T-helper 2 cell treated with Interferon-gamma antibody and Interleukin-4, amounts not matched to agents 100 ng/mL and 5 ng/mL, for 36 hours (primary cell): ENCODE measurements around the gene SLC34A3. TPM values are rescaled to one million over a fixed set of nuclear protein-coding genes. Genes with fewer than 3 reads are reported as not detected.

Experiments used
- intact Hi-C: fragments of 100-400 bp; cut with micrococcal nuclease; formaldehyde crosslinking; loops from one replicate; pipeline ENCODE4 v1.15.1; 2023
- total RNA-seq: library from RNA; stranded (reverse); gene quantifications from 2 replicates; pipeline ENCODE4 v1.2.3, GENCODE V29; 2022

Gene SLC34A3
- total RNA-seq, 1 donor from 2014 or later = not detected

DNA sequence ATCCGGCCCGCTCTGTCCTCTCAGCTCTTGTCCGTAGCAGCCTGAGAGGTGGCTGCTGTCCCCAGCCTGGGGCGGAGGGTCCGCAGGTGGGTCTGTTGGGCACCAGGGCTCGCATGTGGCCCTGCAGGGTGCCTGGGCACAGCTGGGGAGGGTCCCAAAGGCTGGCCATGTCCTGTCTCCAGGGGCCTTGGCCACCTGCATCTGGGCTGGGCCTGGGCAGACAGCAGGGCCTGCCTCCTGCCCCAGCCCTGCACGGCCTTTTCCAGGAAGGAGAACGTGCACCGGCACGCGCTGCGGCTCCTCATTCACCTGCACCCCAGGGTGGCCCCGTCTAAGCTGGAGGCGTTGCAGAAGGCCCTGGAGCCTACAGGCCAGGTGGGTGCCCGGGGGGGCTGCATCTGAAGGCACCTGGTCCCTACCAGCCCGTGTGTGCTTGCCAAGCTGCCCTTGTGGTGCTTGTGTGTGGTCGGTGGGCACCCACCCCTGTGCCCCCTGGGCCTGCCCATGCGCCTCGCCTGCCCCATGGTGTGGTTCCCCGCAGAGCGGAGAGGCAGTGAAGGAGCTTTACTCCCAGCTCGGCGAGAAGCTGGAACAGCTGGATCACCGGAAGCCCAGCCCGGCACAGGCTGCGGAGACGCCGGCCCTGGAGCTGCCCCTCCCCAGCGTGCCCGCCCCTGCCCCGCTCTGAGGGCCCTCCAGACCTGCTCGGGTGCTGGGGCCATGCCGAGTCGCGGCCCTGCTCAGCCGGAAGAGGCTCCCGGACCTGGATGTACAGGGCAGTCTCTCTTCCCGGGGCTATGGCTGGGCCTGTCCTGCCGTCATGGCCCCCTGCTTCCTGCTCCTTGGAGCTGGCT, 41.8 kb downstream of the SLC34A3 start:
- intact Hi-C loops = no loop called here

DNA sequence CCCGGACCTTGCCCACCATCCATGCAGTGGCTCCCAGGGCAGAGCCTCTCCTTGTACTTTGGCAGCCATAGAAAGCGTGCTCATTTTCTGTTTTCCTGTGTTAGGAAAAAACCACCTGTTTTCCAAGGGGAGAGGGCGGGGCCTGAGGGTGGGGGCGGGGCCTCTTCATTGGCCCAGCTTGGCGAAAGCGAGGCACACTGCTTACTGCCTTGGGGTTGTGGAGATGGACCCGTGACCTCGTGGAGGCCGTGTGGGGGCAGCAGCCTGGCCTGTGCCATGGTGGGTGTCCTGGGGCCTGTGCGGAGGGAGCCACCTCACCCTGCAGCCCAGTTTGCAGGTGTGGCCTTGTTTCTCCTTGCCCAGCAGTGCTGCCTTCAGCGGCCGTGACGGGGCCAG, 42.4 kb downstream of the SLC34A3 start:
- intact Hi-C loops = no loop called here

DNA sequence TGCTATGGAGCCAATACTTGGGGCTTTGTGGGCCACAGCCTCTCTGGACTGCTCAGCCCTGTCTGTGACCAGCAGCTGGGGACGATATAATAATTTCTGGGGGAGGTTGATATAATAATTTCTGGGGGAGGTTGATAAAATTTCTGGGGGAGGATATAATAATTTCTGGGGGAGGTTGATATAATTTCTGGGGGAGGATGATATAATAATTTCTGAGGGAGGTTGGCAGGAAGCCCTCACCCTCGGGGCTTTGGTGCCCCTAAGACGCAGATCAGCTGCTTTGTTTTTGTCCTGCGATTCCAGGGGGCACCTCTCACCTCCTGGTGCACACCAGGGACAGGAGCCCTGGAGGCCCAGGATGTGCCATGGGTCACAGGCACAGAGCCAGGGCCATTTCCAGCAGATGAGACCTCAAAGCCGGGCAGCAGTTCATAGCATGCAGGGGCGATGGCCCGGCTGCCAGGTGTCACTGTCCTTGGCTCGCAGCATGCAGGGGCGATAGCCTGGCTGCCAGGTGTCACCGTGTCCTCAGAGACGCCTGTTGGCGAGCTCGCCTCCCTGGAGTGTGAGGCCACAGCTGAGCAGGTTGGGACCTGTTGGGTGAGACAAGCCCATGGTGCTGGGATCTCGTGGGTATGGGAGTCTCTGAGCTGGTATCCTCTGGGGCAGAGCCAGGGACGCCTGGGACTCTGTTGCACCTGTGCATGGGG, 43.1 kb downstream of the SLC34A3 start:
- intact Hi-C loops = no loop called here

DNA sequence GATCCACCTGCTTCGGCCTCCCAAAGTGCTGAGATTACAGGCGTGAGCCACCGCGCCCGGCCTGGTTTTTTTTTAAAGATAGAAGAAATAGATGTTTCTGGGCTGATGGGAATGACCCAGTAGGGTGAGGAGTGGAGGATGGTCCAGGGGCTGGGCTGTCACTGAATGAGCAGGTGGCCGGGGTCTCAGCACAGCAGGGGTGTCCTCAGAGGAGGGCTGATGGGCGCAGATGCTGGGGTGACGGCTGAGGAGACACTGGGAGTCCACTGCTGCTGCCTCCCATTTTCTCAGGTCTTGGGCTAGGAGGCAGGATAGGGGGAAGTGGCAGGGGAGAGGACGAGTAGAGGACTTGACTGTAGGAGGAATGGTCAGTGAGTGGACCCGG, 44.5 kb downstream of the SLC34A3 start:
- intact Hi-C loops = no loop called here

DNA sequence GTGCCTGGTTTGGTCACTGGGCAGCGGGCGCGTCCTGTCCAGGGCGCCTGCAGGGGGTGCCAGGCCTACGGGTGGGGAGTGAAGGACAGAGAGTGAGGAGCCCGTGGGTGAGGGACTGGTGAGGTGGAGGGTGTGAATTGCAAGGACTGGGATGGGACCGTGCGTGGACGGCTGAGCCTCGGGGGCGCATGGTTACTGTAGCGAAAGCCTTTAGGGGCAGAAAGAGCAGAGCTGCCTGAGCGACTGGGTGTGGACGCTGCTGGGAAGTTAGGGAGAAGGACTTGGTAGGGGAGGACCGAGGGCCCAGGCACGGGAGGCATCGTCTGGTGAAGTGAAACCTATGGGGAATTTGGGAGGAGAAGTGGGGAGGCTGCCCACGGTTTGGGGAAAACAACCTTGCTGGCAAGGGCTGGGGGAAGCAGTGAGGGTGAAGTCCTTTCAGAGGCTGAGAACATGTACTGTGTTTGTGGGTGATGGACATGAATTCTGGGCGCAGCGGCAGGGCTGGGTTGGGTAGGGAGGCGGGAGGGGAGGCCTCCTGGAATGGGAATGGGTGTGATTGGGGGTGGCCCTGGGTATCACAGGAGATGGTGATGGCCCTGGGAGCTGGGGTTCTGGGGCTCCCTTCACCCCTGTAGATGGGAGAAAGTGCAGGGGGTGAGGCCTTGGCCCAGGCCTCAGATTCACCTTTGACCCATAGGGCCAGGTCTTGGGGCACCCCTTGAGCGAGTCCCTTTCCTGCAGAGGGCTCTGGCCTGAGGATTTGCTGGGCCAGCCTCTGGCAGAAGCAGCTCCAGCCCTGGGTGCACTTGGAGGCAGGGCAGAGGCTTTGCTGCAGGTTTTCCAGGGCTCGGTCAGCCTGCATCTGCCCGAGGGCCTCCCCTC, 45.1 kb downstream of the SLC34A3 start:
- intact Hi-C loops = no loop called here

DNA sequence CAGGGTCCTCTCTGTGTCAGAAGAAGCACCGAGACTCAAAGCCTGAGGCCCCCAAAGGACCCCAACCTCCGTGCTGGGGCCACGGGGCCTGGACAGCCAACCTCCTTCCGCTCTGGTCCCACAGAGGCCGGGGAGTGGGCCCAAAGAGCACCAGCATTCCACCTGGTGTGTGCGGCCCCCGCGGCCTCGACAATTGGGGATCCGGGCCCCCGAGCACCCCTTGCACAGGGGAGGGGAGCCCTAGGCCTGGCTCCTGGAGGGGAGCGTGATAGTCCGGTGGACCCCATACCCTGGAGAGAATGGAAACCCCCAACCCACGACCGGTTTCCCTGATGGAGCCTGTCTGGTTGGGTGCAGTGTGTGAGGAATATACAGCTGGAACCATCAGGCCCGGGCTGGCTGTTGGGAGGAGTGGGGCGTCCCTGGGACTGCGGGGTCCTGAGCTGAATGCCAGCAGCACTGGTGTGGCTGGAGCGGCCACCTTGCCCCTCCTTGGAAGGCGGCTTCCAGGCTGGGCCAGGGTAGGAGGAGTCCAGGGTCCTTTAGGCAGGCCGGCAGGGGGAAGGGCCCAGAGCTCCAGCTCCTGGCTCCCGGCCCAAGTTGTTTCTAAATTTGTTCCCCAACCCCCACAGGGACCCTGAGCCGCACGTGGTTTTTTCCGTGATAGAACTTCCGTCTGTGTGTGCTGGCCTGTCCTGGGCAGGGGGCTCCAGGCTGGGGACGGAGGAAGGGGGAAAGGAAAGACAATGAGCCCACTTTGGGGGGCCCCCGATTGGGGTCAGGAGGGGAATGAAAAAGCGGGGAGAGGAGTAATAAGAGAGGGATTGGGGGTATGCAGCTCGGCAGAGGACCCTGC, 46.0 kb downstream of the SLC34A3 start:
- intact Hi-C loops = no loop called here

DNA sequence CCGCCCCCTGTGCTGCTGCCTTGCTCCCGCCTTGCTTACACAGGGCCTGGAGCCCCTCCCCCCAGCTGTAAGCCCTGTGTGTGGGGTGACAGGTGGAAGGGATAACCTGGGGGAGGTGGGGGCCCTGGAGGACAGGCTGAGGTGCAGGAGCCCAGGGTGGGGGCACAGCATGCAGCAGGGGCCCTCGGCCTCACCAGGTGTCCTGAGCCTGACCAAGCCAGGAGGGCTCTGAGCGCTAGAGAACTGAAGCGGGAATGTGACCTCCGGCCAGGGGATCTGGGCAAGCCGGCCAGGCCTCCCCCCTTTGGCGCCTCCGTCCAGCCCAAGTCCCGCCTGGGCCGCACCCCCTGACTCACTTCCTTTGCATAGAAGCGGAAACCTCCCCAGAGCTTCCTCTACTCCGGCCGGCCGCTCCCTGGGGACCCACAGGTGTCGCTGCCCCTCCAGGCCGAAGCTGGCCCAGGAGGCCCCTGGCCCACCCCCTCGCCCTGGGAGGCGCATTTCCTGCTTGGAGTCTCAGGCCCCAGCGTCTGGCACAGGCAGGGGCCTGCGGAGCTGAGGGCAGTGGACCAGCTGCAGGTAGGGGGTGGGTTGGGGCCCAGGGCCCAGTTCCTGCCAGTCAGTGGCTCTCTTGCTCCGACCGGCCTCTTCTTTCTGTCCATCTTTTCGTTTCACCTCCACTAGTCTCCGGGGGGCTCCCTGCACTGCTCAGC, 46.8 kb downstream of the SLC34A3 start, which contains the start of gene TOR4A:
Gene TOR4A, plus strand, starts transcription at position 398 of the 713 bp plus-strand sequence. CDS start 964 bp downstream, outside the sequence.
- intact Hi-C loops = no loop called here

DNA sequence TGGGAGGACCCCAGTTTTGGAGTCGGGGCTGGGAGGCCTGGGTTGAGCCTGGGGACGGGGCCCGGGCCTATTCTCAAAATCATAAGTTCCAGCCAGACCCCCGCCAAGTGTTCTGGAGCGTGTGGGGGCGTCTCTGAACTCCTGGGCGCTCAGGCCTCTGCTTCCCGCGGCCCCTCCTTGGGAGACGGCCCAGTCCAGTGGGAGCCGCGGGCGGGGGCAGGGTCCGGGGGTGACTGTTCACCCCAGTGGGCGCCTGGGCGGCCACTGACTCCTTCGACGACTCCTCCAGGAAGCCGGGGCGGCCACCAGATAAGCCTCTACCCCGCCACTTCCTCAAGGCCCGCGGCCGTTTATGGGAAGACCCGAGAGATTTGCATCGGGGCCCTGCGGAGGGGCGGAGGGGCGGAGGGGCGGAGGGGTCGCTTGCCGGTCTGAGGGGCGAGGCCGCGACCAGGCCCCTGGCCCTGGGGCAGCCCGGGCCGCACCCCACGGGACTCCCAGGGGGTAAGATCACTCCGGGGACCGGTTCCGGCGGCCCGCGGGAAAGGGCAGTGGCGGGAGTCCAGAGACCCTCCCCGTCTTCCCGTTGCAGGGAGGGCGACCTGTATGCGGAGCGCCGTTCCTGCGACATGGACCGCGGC, 47.5 kb downstream of the SLC34A3 start:
- intact Hi-C loops = no loop called here

DNA sequence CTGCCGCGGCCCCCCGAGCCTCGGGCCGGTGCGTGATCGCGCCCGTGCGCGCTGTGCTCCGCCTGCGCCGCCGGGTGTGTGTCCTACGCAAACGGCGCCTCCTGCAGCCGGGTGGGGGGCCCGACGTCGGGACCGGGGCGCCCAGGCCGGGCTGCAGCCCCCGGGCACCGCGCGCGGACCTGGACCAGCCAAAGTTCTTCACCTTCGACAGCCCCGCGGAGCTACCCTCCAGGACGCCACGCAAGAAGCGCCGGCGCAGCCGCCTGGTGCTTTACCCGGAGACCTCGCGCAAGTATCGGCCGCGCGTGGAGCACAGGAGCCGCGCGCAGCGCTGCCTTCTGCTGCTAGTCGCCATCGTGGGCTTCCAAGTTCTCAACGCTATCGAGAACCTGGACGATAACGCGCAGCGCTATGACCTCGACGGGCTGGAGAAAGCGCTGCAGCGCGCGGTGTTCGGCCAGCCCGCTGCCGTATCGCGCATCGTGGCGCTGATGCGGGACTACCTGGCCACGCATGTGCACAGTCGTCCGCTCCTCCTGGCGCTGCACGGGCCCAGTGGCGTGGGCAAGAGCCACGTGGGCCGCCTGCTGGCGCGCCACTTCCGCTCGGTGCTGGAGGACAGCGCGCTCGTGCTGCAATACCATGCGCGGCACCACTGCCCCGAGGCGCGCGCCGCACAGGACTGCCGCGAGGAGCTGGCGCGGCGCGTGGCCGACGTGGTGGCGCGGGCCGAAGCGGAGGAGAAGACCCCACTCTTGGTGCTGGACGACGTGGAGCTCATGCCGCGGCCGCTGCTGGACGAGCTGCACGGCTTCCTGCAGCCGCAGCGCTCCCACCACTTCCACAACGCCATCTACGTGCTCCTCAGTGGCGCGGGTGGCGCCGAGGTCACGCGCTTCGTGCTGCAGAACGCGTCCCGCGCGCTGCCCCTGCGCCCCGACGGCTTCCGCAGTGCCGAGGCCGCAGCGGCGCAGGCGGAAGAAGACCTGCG, 48.3 kb downstream of the SLC34A3 start:
- intact Hi-C loops = no loop called here

DNA sequence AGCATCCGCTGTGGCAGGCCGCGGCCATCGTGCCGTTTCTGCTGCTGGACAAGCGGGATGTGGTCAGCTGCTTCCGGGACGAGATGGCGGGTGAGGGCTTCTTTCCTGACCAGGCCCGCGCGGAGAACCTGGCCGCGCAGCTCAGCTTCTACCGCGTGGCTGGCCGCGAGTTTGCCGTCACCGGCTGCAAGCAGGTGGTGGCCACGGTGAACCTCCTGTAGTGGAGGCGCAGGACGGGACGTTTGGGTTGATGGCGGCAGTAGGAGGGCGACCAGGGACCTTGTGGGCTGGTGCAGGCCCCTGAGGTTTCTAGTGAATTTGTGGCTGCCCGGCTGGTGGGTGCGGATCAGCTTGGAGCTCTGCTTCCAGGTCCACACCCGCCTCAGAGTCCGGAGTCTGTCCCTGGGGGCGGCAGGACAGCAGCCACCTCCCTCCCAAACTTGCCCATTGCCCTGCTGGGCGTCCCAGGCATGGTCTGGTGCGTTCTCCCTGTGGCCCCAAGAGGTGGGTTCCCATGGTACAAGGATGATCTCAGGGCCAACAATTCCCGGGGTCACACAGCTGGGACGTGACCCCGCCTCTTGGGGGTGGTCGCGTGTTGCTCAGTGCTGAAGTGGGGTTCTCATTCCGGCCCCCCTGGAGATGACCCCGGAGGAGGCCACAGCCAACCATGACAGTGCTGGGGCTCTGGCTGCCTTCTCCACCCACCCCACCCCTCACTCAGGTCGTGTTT, 49.2 kb downstream of the SLC34A3 start:
- intact Hi-C loops = no loop called here

DNA sequence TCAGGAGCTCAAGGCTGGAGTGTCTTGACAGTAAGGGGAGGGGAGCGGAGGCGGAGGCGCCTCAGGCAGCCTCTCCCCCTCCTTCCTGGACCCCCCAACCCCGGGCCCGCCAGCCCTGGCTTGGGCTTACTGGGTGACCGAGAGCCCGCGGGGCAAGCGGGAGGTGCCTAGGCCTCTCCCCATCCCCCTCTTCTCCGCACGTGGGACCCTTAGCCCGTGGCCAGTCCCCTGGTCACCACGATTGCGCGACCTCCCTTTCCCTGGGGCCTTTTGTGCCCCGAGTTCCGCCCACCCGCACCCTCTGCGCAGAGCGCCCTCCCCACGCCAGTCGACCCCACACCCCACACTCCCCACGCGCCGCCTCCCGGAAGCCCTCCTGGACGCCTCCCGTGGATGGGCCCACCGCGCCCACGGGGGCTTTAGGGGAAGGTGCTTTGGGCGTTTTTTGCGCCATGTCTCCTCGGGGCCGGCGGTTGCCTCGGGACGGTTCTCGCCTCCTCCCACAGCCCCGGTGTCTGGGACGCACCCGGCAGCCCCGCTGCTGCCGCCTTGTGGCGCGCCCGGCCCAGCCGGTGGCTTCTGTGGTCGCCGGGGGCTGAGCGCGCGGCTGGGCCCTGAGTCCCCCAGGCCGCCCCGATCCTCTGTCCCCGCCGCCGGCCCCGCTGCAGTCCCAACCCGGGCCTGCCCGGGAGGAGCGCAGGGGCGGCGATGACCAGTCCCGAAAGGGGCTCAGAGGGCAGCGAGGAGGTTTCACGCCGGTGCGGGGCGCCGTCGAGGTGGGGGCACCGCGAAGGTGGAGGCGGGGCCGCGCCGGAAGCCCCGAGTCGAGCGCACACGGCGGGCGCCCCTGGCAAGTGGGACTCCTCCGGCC, 50.0 kb downstream of the SLC34A3 start:
- intact Hi-C loops = no loop called here

DNA sequence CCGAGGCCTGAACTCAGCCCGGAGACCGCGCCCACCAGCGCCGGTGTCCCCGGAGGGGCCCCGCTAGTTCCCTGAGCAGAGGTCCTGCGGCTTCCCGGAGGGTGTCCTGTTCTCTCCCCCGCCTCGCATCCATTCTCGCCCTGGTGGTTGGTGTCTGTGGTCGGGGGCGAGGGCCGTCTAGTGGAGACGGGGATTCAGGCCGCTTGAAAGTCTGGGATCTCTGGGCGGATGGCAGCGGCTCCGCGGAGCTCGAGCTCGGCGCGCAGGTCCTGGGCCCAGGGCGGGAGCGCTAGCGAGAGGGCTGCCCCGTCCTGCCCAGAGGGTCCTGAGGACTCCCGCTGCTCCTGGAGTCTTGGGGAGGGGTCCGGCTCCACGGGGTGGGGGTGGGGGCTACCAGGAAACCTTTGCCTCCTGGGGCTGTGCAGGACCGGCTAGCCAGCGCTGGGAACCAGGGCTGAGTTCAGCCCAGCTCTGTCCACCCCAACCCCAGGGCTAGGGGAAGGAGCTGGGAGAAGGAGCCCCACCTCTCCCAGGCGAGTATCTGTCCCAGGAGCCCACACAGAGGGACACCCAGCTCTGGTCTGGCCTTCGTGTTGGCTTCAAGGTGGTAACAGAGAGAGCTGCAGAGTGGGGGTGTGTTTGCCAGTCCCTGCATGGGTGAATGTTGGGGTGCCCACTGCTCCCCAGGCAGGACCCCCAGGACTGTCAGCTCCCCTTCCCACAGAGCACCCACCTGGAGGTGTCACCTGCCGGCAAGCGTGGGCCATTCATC, 50.8 kb downstream of the SLC34A3 start:
- intact Hi-C loops = no loop called here
